ENCODE measurements around the gene MMP17. TPM values are rescaled to one million over a fixed set of nuclear protein-coding genes. Genes with fewer than 3 reads are reported as not detected.

Gene MMP17
- polyA plus RNA-seq, 6 donors from 2014 or later = 6.4 to 42.8 (median 10.4) TPM

DNA sequence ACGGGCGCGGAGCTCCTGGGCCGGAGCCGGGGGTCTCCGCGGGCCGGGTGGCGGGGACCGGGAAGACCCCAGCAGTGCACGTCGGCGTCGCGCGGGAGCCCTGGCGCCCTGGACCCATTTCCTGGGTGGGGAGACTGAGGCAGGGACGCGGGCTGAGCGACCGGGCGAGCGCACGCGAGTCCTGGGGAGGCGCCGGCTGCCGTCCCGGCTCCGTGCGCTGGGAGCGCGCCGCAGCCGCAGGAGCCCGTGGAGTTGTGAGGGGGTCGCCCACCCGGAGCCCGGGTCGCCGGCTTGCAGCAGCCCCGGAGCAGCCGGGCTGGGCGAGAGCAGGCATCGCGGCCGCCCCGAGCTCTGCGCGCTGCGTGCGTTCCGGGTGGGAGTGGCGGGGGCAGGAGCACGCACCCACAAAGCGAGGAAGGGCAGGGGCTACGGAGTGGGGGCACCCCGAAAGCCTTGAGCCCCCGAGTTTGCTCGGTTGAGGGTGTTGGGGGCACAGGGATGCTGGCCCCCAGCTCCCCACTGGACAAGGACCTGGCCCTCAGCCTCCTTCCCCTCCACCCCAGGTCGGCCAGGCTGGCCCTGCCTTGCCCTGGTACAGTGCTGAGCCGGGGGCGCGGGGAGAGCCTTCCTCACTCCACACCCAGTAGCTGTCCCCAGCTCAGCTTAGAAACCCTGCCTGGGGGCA is 620 bp downstream of the MMP17 start:
- ATAC-seq (ENCODE audit: low read depth in 2 of 2) = peak; percentile 22 to 29
- DNase-seq = peak; percentile 46
- peaks cover 0 to 2% (median 0%) of the 10 kb centered on the region in 7 donors for H3K9me3 Mint-ChIP-seq
- peak overlapping the region; percentile 85 to 96 (median 90) for H3K4me3 Mint-ChIP-seq
- no peaks in the 10 kb centered on the region for H3K36me3 Mint-ChIP-seq
- H3K27ac Mint-ChIP-seq = peak overlapping the region in 2 of 6 donors; percentile 75 to 82
- H3K4me1 Mint-ChIP-seq = peaks cover 19 to 57% (median 47%) of the 10 kb centered on the region in 3 donors
- no peaks in the 10 kb centered on the region for H3K27me3 Mint-ChIP-seq

DNA sequence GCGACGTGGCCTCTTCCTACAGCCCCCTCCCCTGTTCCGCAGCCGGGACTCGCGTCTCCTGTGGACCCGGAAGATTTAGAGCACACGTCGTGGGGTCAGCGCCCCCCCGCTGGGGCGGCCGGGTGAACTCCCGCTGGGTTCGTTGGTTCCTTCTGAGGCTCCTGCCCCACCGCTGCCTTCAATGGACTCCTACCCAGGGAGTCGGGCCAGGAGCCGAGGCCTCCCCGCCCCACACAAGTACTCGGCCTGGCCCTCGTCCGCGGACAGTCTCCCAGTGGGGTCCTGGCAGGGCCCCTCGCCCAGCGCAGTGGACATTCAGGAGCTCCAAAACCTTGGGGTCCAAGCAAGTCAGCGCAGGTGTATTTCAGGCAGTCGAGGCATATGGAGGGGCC is 1.2 kb downstream of the MMP17 start:
- peak overlapping the region; percentile 85 to 96 (median 90) for H3K4me3 Mint-ChIP-seq
- no peaks in the 10 kb centered on the region for H3K27me3 Mint-ChIP-seq
- peaks cover 0 to 2% (median 0%) of the 10 kb centered on the region in 7 donors for H3K9me3 Mint-ChIP-seq
- no peaks in the 10 kb centered on the region for H3K36me3 Mint-ChIP-seq
- DNase-seq (no peak), ATAC-seq (ENCODE audit: low read depth in 2 of 2) (peak; percentile 0 to 10)
- peak overlapping the region in 4 of 6 donors; percentile 20 to 82 (median 56) for H3K27ac Mint-ChIP-seq
- H3K4me1 Mint-ChIP-seq = peaks cover 19 to 52% (median 47%) of the 10 kb centered on the region in 3 donors

DNA sequence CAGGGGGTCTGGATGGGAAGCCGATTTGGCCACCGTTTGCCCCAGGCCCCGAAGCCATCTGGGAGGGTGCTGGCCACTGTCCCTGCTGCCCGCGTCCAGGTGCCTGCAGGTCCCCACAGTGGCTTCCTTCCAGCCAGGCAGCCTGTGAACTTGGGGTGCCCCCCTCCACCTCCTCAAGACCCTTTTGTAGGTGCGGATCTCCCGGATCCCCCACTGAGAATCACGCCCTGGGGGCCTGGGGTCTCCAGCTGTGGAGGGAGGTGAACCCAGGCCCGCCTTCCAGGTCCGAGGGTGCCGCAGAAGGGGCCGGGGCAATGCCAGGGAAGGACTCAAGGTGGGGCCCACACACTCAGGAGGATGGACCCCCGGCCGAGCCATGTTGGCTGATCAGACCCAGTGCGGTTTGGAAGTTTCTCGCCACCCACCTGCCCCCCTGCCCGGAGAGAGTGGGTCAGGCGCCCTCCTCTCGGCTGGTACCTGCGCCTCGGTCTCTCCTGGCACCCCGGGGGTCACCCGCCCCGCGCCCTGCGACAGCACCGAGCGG is 1.7 kb downstream of the MMP17 start:
- Mint-ChIP-seq H3K9me3 (peaks cover 0 to 2% (median 0%) of the 10 kb centered on the region in 7 donors), H3K27me3 (no peaks in the 10 kb centered on the region), H3K4me3 (peak overlapping the region; percentile 85 to 96 (median 90)), H3K36me3 (no peaks in the 10 kb centered on the region), H3K27ac (peak overlapping the region in 1 of 6 donors; percentile 75), H3K4me1 (peaks cover 19 to 47% (median 47%) of the 10 kb centered on the region in 3 donors)
- peak; percentile 1 for ATAC-seq (ENCODE audit: low read depth in 2 of 2)
- DNase-seq = peak; percentile 7

DNA sequence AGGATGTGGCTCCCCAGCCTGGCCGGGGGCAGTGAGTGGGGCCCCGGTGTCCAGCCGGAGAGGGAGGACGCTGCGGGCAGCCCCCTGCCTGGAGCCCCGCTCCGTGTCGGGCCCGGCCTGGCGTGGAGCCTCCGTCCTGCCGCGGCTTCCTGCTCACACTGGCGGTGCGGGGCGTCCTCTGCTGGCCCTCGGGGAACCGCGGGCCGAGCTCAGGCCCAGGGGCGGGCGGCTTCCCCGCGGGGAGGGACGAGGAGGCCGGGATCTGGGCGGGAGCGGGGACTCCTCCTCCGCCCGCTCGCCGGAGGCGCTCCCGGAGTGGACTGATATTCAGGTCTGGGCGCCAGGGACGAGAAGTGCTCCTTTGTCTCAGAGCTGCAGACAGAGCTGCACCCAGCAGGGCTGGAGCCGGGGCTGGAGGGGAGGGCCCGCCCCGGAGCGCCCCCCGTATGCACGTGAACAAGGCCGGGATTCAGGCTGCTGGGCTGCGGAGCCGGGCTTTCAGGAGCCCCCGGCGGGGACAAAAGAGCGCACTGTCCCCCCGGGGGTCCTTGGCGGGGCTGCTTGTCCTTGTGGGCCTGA is 2.2 kb downstream of the MMP17 start:
- DNase-seq = peak; percentile 68

DNA sequence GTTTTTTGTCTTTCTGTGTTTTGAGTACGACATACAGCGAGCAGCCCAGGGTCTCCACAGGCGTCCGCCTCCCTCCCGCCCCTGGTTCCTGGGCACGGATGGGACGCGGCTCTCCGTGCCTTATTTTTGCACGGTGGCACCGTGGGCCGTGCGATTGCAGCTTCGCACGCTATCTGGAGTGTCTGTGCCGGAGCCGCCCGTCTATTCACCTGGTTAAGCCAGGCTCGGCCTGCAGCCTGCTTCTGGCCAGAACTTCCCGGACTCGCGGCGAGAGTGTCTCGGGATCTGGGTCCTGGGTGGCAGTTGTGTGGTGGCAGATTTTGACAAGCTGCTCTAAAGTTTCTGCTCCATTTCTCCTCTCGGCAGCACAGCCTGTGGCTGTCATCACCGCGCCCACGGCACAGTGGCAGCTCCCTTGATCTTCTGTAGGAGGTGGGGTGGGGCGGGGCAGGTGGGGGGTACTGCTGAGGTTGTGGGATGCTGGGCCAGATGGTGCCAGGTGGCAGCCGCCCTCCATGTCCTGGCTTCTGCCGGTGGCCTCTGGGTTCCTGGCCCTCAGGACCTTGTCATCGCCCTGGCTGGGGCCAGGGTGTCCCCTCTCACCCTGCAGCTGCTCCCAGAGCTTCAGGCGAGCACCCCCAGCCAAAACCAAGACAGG is 2.9 kb downstream of the MMP17 start:
- H3K9me3 Mint-ChIP-seq = peaks cover 0 to 2% (median 0%) of the 10 kb centered on the region in 7 donors
- no peaks in the 10 kb centered on the region for H3K36me3 Mint-ChIP-seq
- peak overlapping the region in 2 of 6 donors; percentile 54 to 65 for H3K27ac Mint-ChIP-seq
- peaks cover 14 to 46% (median 37%) of the 10 kb centered on the region in 3 donors for H3K4me1 Mint-ChIP-seq
- no peak for DNase-seq
- no peak for ATAC-seq (ENCODE audit: low read depth in 2 of 2)
- H3K27me3 Mint-ChIP-seq = no peaks in the 10 kb centered on the region
- H3K4me3 Mint-ChIP-seq = peak overlapping the region; percentile 80 to 91 (median 88)

More for the DNA sequence above, 2.2 kb downstream of the MMP17 start:
- peak; percentile 55 to 61 for ATAC-seq (ENCODE audit: low read depth in 2 of 2)
- H3K36me3 Mint-ChIP-seq = no peaks in the 10 kb centered on the region
- H3K9me3 Mint-ChIP-seq = peaks cover 0 to 2% (median 0%) of the 10 kb centered on the region in 7 donors
- H3K27me3 Mint-ChIP-seq = no peaks in the 10 kb centered on the region
- H3K4me3 Mint-ChIP-seq = peak overlapping the region; percentile 80 to 91 (median 88)
- H3K4me1 Mint-ChIP-seq = peaks cover 17 to 47% (median 41%) of the 10 kb centered on the region in 3 donors
- peak overlapping the region in 1 of 6 donors; percentile 65 for H3K27ac Mint-ChIP-seq

DNA sequence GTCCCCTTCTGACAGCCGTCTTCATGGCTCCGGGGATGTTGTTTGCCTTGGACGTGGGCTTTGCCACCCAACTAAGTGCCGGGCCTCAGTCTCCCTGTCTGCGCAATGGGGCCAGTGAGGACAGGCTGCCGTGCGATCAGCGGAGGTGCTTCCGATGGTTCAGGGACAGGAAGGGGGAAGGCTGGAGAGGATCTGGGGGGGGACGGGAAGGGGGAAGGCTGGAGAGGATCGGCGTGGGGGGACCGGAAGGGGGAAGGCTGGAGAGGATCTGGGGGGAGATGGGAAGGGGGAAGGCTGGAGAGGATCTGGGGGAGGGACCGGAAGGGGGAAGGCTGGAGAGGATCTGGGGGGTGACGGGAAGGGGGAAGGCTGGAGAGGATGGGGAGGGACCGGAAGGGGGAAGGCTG is 3.4 kb downstream of the MMP17 start:
- H3K27me3 Mint-ChIP-seq = no peaks in the 10 kb centered on the region
- peaks cover 0 to 2% (median 0%) of the 10 kb centered on the region in 7 donors for H3K9me3 Mint-ChIP-seq
- no peaks in the 10 kb centered on the region for H3K36me3 Mint-ChIP-seq
- DNase-seq (no peak), ATAC-seq (ENCODE audit: low read depth in 2 of 2) (no peak)
- H3K4me1 Mint-ChIP-seq = peaks cover 14 to 40% (median 33%) of the 10 kb centered on the region in 3 donors
- H3K4me3 Mint-ChIP-seq = peak overlapping the region in 3 of 8 donors; percentile 80 to 89 (median 85)
- no peak overlapping the region for H3K27ac Mint-ChIP-seq

DNA sequence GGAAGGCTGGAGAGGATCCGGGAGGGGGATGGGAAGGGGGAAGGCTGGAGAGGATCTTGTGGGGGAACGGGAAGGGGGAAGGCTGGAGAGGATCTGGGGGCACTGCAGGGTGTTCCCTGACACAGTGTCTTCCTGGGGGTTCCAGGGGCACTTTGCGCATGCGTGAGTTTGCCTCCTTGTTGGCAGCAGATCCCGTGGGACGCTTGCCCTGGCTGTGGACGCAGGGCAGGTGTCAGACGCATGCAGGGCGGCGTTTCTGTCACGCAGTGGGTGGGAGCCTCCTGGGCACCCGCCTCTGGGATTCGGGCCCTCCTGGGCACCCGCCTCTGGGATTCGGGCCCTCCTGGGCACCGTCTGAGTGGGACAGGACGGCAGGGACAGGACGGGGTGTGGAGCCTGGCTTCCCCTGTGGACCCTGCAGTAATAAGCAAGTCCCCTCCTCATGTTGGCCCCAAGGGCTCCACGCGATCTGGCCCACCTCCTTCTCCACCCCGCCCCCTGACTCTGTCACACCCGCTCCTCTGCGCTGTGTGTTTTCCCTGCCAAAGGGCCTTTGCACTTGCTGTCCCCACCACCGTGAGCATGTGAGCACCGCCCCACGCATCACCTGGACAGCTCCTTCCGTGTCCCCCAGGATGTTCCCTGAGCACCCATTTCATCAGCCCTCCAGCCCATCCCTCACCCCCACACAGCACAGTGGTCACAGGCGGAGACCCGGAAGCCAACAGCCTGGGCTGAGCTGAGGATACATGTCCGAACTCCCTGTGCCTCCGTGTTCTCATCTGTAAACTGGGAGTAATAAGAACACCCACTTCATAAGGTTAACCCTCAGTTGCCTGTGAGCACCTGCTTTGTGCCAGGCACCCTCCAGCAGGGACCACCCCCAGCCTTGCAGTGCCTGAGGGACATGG is 4.4 kb downstream of the MMP17 start:
- no peaks in the 10 kb centered on the region for H3K9me3 Mint-ChIP-seq
- H3K4me1 Mint-ChIP-seq = peaks cover 10 to 35% (median 25%) of the 10 kb centered on the region in 3 donors
- peak overlapping the region in 1 of 6 donors; percentile 59 for H3K27ac Mint-ChIP-seq
- ATAC-seq (ENCODE audit: low read depth in 2 of 2) = no peak
- peak overlapping the region in 3 of 8 donors; percentile 21 to 80 (median 29) for H3K4me3 Mint-ChIP-seq
- DNase-seq = no peak
- H3K36me3 Mint-ChIP-seq = no peaks in the 10 kb centered on the region
- no peaks in the 10 kb centered on the region for H3K27me3 Mint-ChIP-seq

DNA sequence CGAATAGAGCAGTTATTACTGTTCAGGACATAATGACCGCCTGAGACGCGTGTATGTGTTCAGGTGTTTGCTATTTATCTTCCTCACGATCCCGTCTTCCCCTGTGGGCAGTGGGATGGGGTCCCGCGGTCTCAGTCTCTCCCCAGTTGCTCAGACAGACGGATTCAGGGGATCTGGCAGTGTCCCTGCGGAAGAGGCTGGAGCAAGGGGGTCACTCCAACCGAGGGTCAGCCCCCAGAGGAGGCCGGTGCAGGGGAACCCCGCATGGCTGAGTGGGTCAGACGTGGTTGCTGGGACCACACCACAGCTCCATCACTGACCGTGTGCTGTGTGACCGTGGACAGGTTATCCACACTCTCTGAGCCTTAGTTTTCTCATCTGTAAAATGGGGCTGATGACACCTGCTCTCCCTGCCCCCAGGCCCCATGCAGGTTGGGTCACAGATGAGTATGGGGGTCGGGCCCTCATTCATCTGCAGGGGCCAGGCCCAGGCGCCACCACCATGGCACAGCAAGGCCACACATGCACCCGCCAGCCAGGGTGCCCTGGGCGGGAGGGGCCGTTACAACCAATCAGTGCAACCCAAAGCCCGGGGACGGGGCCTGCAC is 5.2 kb downstream of the MMP17 start:
- peak overlapping the region in 1 of 6 donors; percentile 59 for H3K27ac Mint-ChIP-seq

DNA sequence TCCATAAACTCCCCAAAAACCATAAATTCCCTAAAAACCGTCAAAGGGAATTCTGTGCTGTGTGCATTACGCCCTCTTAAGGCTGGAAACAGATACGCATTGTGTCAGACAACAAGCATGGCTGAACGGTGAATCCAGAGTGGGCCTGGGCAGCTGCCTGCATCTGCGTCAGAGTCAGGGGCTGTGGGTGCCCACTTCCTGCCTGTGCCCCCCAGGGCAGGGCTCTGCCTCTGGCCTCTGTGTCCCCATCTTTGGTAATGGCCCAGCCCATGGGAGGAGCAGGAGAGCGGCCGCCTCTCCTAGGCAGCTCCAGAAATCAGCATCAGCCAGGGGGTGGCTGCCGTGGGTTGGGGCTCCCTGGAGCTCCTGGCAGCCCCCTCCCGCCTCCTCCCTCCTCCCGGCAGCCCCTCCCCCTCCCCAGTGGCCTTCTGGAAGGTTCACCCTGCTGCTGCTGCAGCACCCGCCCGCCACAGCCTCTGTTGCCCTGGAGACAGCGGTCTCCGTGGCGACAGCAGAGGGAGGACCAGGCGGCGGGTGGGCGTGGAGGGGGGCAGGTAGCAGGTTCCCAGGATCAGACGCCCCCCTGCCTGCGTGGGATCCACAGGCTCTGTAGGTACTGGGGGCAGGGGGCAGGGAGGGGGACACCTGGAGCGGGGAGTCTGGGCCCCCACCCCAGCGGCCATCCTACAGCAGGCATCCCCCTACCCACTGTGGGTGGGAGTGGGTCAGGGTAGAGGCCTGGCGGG is 5.9 kb downstream of the MMP17 start:
- DNase-seq = no peak
- no peak for ATAC-seq (ENCODE audit: low read depth in 2 of 2)
- H3K9me3 Mint-ChIP-seq = no peaks in the 10 kb centered on the region
- H3K27ac Mint-ChIP-seq = no peak overlapping the region
- peaks cover 10 to 34% (median 23%) of the 10 kb centered on the region in 3 donors for H3K4me1 Mint-ChIP-seq
- no peak overlapping the region for H3K4me3 Mint-ChIP-seq
- no peaks in the 10 kb centered on the region for H3K27me3 Mint-ChIP-seq
- no peaks in the 10 kb centered on the region for H3K36me3 Mint-ChIP-seq

More for the DNA sequence above, 5.2 kb downstream of the MMP17 start:
- Mint-ChIP-seq H3K27me3 (no peaks in the 10 kb centered on the region), H3K36me3 (no peaks in the 10 kb centered on the region), H3K4me1 (peaks cover 10 to 35% (median 23%) of the 10 kb centered on the region in 3 donors), H3K4me3 (peak overlapping the region in 2 of 8 donors; percentile 15 to 50), H3K9me3 (no peaks in the 10 kb centered on the region)
- ATAC-seq (ENCODE audit: low read depth in 2 of 2) (no peak), DNase-seq (no peak)

DNA sequence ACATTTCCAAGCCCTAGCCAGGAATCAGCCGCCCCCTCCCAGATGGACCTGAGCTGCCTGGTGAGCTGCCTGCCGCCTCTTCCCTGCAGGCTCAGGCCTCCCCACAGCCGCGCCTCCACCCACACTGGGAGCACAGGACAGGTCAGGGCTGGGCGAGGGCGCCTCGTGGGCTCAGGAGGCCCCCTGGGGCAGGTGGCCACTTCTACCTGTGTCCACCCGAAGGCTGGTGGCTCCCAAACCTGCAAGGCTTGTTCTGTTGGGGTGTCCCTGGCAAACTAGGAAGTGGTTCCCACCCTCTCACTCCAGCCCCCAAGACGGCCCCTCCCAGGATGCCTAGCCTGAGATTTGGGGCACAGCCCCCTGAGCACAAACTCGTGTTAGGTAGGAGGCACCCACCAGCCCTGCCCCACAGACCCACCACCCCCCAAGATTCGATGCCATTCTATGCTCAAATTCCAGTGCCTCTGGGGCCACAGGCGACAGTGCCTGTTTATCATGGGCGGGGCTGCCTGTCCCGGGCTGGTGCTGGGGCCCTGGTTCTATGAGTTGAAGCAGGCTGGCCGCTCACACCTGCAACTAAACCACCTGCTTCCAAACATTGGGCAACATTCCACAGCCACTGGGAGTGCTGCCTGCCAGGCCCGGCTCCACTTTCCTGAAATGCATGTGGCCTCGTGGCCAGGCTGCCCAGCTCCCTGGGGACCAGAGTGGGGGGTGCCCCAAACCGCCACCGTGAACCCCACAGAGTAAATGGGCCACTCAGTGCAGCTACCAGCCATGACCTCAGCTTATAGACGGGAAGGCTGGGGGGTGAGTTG is 6.8 kb downstream of the MMP17 start:
- DNase-seq = no peak
- no peak overlapping the region for H3K27ac Mint-ChIP-seq
- no peak overlapping the region for H3K4me3 Mint-ChIP-seq
- H3K27me3 Mint-ChIP-seq = no peaks in the 10 kb centered on the region
- no peaks in the 10 kb centered on the region for H3K9me3 Mint-ChIP-seq
- no peaks in the 10 kb centered on the region for H3K36me3 Mint-ChIP-seq
- no peak for ATAC-seq (ENCODE audit: low read depth in 2 of 2)
- H3K4me1 Mint-ChIP-seq = peaks cover 5 to 27% (median 19%) of the 10 kb centered on the region in 3 donors

DNA sequence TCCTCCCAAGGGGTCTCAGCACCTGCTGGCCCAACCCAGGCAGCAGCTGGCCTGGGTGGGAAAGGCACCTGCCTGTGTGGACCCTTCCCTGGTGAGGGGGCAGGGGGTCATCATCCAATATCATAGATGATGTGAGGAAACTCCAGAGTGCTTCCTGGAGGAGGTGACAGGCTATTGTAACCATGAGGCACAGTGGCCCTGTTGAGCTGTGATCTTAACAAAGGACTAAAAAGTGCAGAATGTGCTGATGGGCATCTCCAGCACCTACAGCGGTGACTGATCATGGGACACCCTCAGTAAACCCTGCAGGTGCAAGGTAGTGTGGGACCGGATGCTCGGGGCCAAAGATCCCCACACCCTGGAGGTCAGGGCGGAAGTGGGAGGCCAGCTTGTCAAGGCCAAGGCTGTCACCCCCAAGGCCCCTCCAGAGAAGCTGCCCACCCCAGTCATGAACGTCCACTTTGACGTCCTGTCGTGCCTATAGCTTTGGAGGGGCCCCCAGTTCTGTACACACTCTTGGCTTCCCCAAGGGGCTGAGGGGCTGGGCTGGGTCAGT is 7.5 kb downstream of the MMP17 start:
- Mint-ChIP-seq H3K36me3 (no peaks in the 10 kb centered on the region), H3K27me3 (no peaks in the 10 kb centered on the region), H3K27ac (peak overlapping the region in 1 of 6 donors; percentile 42), H3K9me3 (no peaks in the 10 kb centered on the region), H3K4me1 (peaks cover 5 to 26% (median 18%) of the 10 kb centered on the region in 3 donors), H3K4me3 (no peak overlapping the region)
- DNase-seq (no peak), ATAC-seq (ENCODE audit: low read depth in 2 of 2) (no peak)

All from naive B cell (primary cell).